Spleen (tissue), 7 donors: ENCODE measurements around the gene CPSF4L.

Experiments used
- POLR2AphosphoS5 ChIP-seq, 3 donors: sonication (generic); formaldehyde crosslinking; IDR thresholded peaks; one replicate each; pipeline ENCODE4 v1.5.1; 2017; ENCODE audit warnings: antibody characterized with exemption in 3 of 3
- TF ChIP-seq, protein P1 (sequence below), 11 experiments: fragments of 200-600 bp in 7 of 11; fragments of 450-650 bp in 4 of 11; sonication (generic) in 4 of 11; IDR thresholded peaks in 8 of 11; conservative IDR thresholded peaks in 3 of 11; 1 replicate in 7 of 11; 2 replicates in 4 of 11; pipeline versions ENCODE4 v1.4.0 to v1.8.0; 2016 to 2021; ENCODE audit warnings: antibody characterized with exemption in 11 of 11, inconsistent platforms in 4 of 11, mild to moderate bottlenecking in 1 of 11
- donor health status: DM: no; HTN: no; CAD: no; lungs with moderate emphysema.
- donor health status: DM: no; HTN: no; CAD: no.
- donor health status: DM: no; HTN: no; CAD: no.

DNA sequence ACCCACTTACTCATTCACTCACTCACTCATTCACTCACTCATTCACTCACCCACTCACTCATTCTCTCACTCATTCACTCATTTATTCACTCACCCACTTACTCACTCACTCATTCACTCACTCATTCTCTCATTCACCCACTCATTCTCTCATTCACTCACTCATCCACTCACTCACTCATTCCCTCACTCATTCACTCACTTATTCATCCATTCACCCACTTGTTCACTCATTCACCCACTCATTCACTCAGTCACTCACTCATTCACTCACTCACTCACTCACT, 7.6 kb upstream of the CPSF4L start:
- TF ChIP-seq POLR2AphosphoS5 (IDR thresholded peaks at IDR 0.05): no peak
- TF ChIP-seq, protein P1, sequence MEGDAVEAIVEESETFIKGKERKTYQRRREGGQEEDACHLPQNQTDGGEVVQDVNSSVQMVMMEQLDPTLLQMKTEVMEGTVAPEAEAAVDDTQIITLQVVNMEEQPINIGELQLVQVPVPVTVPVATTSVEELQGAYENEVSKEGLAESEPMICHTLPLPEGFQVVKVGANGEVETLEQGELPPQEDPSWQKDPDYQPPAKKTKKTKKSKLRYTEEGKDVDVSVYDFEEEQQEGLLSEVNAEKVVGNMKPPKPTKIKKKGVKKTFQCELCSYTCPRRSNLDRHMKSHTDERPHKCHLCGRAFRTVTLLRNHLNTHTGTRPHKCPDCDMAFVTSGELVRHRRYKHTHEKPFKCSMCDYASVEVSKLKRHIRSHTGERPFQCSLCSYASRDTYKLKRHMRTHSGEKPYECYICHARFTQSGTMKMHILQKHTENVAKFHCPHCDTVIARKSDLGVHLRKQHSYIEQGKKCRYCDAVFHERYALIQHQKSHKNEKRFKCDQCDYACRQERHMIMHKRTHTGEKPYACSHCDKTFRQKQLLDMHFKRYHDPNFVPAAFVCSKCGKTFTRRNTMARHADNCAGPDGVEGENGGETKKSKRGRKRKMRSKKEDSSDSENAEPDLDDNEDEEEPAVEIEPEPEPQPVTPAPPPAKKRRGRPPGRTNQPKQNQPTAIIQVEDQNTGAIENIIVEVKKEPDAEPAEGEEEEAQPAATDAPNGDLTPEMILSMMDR (IDR thresholded peaks at IDR 0.05 in 8 of 11, conservative IDR thresholded peaks at IDR 0.05 in 3 of 11): no peak
